GM23248 (cell line): ENCODE data around the gene SYT6.

ENCODE experiments used
- EZH2 ChIP-seq: fragments of 200-600 bp; sonication (generic); IDR thresholded peaks from 2 replicates; pipeline ENCODE4 v1.6.1; 2018; ENCODE audit warnings: antibody characterized with exemption, mild to moderate bottlenecking; ENCODE audit not compliant: insufficient read depth, poor library complexity, severe bottlenecking
- EZH2phosphoT487 ChIP-seq: fragments of 200-600 bp; sonication (generic); IDR thresholded peaks from 2 replicates; pipeline ENCODE4 v1.6.1; 2018; ENCODE audit warnings: antibody characterized with exemption, moderate library complexity, mild to moderate bottlenecking, low read depth; ENCODE audit not compliant: insufficient read depth

DNA sequence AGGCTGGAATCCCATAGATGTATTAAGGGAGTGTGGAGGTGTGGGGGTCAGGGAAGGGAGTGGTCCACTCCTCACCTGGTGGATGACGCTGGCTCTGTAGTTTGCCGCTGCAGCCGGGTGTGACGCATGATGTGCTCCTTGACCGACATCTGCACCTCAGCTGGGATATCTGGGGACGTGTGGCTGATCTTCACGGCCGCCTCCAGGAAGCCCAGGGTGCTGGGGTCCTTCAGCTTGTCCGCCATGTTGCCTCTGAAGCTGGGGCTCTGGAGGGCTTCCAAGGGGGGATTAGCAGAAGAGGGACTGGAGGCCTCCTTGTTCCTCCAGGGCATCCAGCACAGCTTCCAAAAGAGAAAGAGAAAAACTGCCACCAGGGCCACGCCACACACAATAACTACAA, 14.1 kb downstream of the SYT6 start:
- TF ChIP-seq EZH2: no peak
- no peak for TF ChIP-seq EZH2phosphoT487
